ENCODE measurements around the gene SDR42E1. TPM values are rescaled to one million over a fixed set of nuclear protein-coding genes. Genes with fewer than 3 reads are reported as not detected.

Gene SDR42E1
- polyA plus RNA-seq, 10 donors, result 0.25 to 1.9 (median 0.71) TPM

GRCh38 chr16:81940781-81941560 lies 70.3 kb downstream of the SDR42E1 start:
- peak; percentile 22 to 60 (median 23) for DNase-seq

- DNase-seq, result no peak
Observed at GRCh38 chr16:81939164-81940056, 71.9 kb downstream of the SDR42E1 start.

Other genes starting within 250 kb of the SDR42E1 start
- 1 to 10 TPM; 4.7 to 9.6 (median 6.9) TPM for gene PLCG2, start 232.2 kb downstream of the SDR42E1 start, polyA plus RNA-seq (ENCODE audit: insufficient read length in 10 of 10)
- gene HSD17B2, start 23.8 kb upstream of the SDR42E1 start, polyA plus RNA-seq (ENCODE audit: insufficient read length in 10 of 10), result 1 to 10 TPM in 1 of 10 donors, under 1 TPM in 9; 0.20 to 1.8 (median 0.47) TPM
- 10 to 100 TPM; 16.4 to 27.1 (median 21.1) TPM for gene MPHOSPH6, start 158.8 kb upstream of the SDR42E1 start, polyA plus RNA-seq (ENCODE audit: insufficient read length in 10 of 10)

Data from muscle of back (tissue), 11 donors.